K562 (cell line): Measurements from ENCODE around the gene ARHGEF10L. TPM values are rescaled to one million over a fixed set of nuclear protein-coding genes. Genes with fewer than 3 reads are reported as not detected.

Experiments
- ATAC-seq: fragments of 200-7000 bp; cut with Tn5 transposase; 3 replicates; pipeline ENCODE4 v1.9.1; 2020; ENCODE audit warnings: moderate library complexity
- BruUV-seq: library from RNA; stranded (reverse); fragments of 400-500 nt; replicated peaks from 2 replicates; lab custom pipeline; 2021; lab: Mats Ljungman, UMichigan
- CTCF ChIA-PET: fragments of 300-600 bp; formaldehyde crosslinking; extraction: SDS; loops from one replicate; lab custom pipeline; 2021; ENCODE audit warnings: low intra/inter-chr PET ratio; lab: Yijun Ruan, JAX
- POLR2A ChIA-PET: fragments of 300-600, 350-650 bp; sonication (Branson Sonifier 250); formaldehyde crosslinking; extraction: SDS; loops from one replicate; lab custom pipeline; 2021; ENCODE audit warnings: antibody characterized with exemption, inconsistent platforms; lab: Yijun Ruan, JAX
- DNase-seq, 4 experiments: peaks; one replicate each; pipeline versions ENCODE4 v3.0.0 to v3.0.0-alpha.2; 2011 to 2018; ENCODE audit warnings: low spot score in 3 of 4, mixed read lengths in 3 of 4; ENCODE audit errors: extremely low read depth in 1 of 4
- FAIRE-seq: peaks from 2 replicates; lab custom pipeline; 2011; peaks lifted over from hg19 to GRCh38; lab: Jason Lieb, UNC
- H2AFZ ChIP-seq: 2 replicates; pipeline ENCODE4 v1.6.0; 2011; ENCODE audit warnings: low read depth, low read length, control low read depth, inconsistent platforms
- H3K27ac ChIP-seq: fragments of 200-600 bp; 3 replicates; pipeline ENCODE4 v1.8.0; 2011; ENCODE audit warnings: low read depth, mild to moderate bottlenecking, control low read depth, inconsistent platforms, low read length, moderate library complexity, mixed read lengths; ENCODE audit errors: extremely low read depth
- H3K27me3 ChIP-seq, 2 experiments: fragments of 300-600 bp in 1 of 2; 2 replicates in 1 of 2; 3 replicates in 1 of 2; pipeline versions ENCODE4 v1.6.0 to v1.8.0; 2011; ENCODE audit warnings: inconsistent platforms in 2 of 2, low read length in 2 of 2, mild to moderate bottlenecking in 1 of 2, mixed read lengths in 1 of 2, moderate library complexity in 1 of 2; ENCODE audit not compliant: control insufficient read depth in 2 of 2, insufficient read depth in 2 of 2
- H3K36me3 ChIP-seq: fragments of 300-600 bp; 3 replicates; pipeline ENCODE4 v1.8.0; 2011; ENCODE audit warnings: mild to moderate bottlenecking, low read length, inconsistent platforms; ENCODE audit not compliant: control insufficient read depth, insufficient read depth
- H3K4me1 ChIP-seq, 2 experiments: fragments of 200-600 bp in 1 of 2; replicated peaks in 1 of 2; 2 replicates in 1 of 2; 3 replicates in 1 of 2; pipeline versions ENCODE4 v1.5.1 to v1.8.0; 2011; ENCODE audit warnings: inconsistent platforms in 2 of 2, low read length in 2 of 2, mild to moderate bottlenecking in 1 of 2, mixed read lengths in 1 of 2, moderate library complexity in 1 of 2; ENCODE audit not compliant: control insufficient read depth in 2 of 2, insufficient read depth in 2 of 2
- H3K4me2 ChIP-seq: 2 replicates; pipeline ENCODE4 v1.6.1; 2011; ENCODE audit warnings: low read length, control low read depth, inconsistent platforms, mixed read lengths; ENCODE audit not compliant: insufficient read depth
- H3K4me3 ChIP-seq: fragments of 200-600 bp; sonication (generic), shearing (Covaris generic); 2 replicates; pipeline ENCODE4 v1.5.1; 2016; ENCODE audit warnings: control low read depth, inconsistent platforms
- H3K79me2 ChIP-seq: fragments of 200-600 bp; 3 replicates; pipeline ENCODE4 v1.8.0; 2011; ENCODE audit warnings: low read length, inconsistent platforms; ENCODE audit not compliant: control insufficient read depth, insufficient read depth
- H3K9ac ChIP-seq, 2 experiments: 2 replicates each; pipeline versions ENCODE4 v1.6.0 to v1.6.1; 2011; ENCODE audit warnings: low read depth in 2 of 2, low read length in 2 of 2, control low read depth in 1 of 2, inconsistent platforms in 1 of 2, mild to moderate bottlenecking in 1 of 2, mixed read lengths in 1 of 2; ENCODE audit not compliant: insufficient read depth in 1 of 2
- H3K9me1 ChIP-seq: one replicate; pipeline ENCODE4 v1.6.0; 2011; ENCODE audit warnings: inconsistent platforms, mild to moderate bottlenecking, low read length, moderate library complexity; ENCODE audit not compliant: control insufficient read depth, insufficient read depth
- H3K9me3 ChIP-seq: replicated peaks from 2 replicates; pipeline ENCODE4 v1.5.1; 2011; ENCODE audit warnings: low read depth, low read length, inconsistent platforms; ENCODE audit not compliant: control insufficient read depth, insufficient read depth
- H4K20me1 ChIP-seq: replicated peaks from 2 replicates; pipeline ENCODE4 v1.6.1; 2011; ENCODE audit warnings: low read length, inconsistent platforms, mixed read lengths; ENCODE audit not compliant: control insufficient read depth, insufficient read depth
- CTCF ChIP-seq, 3 experiments: IDR thresholded peaks in 2 of 3; conservative IDR thresholded peaks in 1 of 3; 2 replicates each; pipeline ENCODE4 v1.5.1; 2011 to 2012; ENCODE audit warnings: low read length in 3 of 3, mild to moderate bottlenecking in 3 of 3, control low read depth in 2 of 3, improper control_type of control experiment in 1 of 3, inconsistent platforms in 1 of 3, low read depth in 1 of 3, mixed read lengths in 1 of 3, moderate library complexity in 1 of 3; ENCODE audit not compliant: insufficient read depth in 2 of 3
- GTF2E2 ChIP-seq: fragments of 200-800 bp; sonication (Bioruptor generic); IDR thresholded peaks from 2 replicates; pipeline ENCODE4 v1.6.1; 2016; ENCODE audit warnings: missing genetic modification characterization, missing compliant biosample characterization
- JUND ChIP-seq, 2 experiments: IDR thresholded peaks; 2 replicates in 1 of 2; 3 replicates in 1 of 2; pipeline ENCODE4 v1.6.1; 2011; ENCODE audit warnings: borderline replicate concordance in 2 of 2, low read depth in 2 of 2, low read length in 2 of 2, improper control_type of control experiment in 1 of 2, missing biosample characterization in 1 of 2, missing genetic modification characterization in 1 of 2, missing genetic modification reagents in 1 of 2
- NONO ChIP-seq, 2 experiments: fragments of 200-400 bp in 1 of 2; fragments of 450-650 bp in 1 of 2; formaldehyde crosslinking in 1 of 2; IDR thresholded peaks; 2 replicates each; pipeline ENCODE4 v1.6.1; 2017; ENCODE audit warnings: low read depth in 2 of 2, mild to moderate bottlenecking in 2 of 2, moderate library complexity in 2 of 2, low read length in 1 of 2
- SOX6 ChIP-seq: fragments of 450-650 bp; IDR thresholded peaks from 2 replicates; pipeline ENCODE4 v1.6.1; 2014; ENCODE audit warnings: mild to moderate bottlenecking
- WGBS: fragments of 100-300 bp; shearing (Covaris generic); methylation state at CpG from one replicate; pipeline ENCODE4 v1.1.6; 2016; ENCODE audit warnings: low coverage, mixed read lengths; ENCODE audit not compliant: insufficient coverage; ENCODE audit errors: missing lambda C conversion rate; 5-methylcytosine and 5-hydroxymethylcytosine counted together
- in situ Hi-C: fragments of 300-500 bp; cut with MboI; formaldehyde crosslinking; loops from 4 replicates; pipeline ENCODE4 v1.15.0; 2018; ENCODE audit warnings: inconsistent platforms, mixed read lengths
- intact Hi-C: fragments of 100-400 bp; cut with micrococcal nuclease; formaldehyde crosslinking; loops from 2 replicates; pipeline ENCODE4 v1.14.2; 2022
- polyA plus RNA-seq, 8 experiments: library from polyadenylated mRNA; depleted of rRNA in 4 of 8; stranded (reverse) in 5 of 8; unstranded in 3 of 8; fragments of >200 nt; fragmentation: Nextera tagmentation in 2 of 8; fragmentation: Illumina TruSeq in 1 of 8; extraction: Ambion mirVana in 2 of 8; extraction: Trizol in 1 of 8; gene quantifications; 2 replicates each; pipeline versions ENCODE4 v1.2.1 to v1.2.3, GENCODE V29; 2011 to 2014; ENCODE audit warnings: inconsistent platforms in 1 of 8, missing spikeins in 1 of 8
- total RNA-seq, 7 experiments: library from RNA; depleted of rRNA in 6 of 7; stranded (reverse); fragments of >200 nt in 6 of 7; fragmentation: Illumina TruSeq in 2 of 7; extraction: Trizol in 2 of 7; gene quantifications; 2 replicates each; pipeline versions ENCODE4 v1.2.1 to v1.2.3, GENCODE V29; 2011 to 2021; ENCODE audit warnings: low replicate concordance in 1 of 7

Gene ARHGEF10L
- total and polyA plus RNA-seq, 9 of the 15 experiments (the other 6 are each of a cell fraction or from before 2014, with no cell fraction given) = 0.09 to 0.13 TPM; not detected in 7

GRCh38 chr1:17611991-17612390, 72.5 kb downstream of the ARHGEF10L start:
- TF ChIP-seq SOX6 (no peak), NONO (IDR thresholded peaks at IDR 0.05; ENCODE audit: low read depth in 2 of 2, low read length in 1 of 2) (no peak), JUND (IDR thresholded peaks at IDR 0.05; ENCODE audit: borderline replicate concordance, low read depth, low read length) (no peak), JUND (tag; IDR thresholded peaks at IDR 0.05; ENCODE audit: borderline replicate concordance, low read depth, low read length) (no peak)
- TF ChIP-seq, all 486 proteins: peak for 0
- H3K36me3 ChIP-seq = no peaks in the 10 kb centered on the region
- WGBS = 0% methylated on average over 1 of the region's 1 CpG

GRCh38 chr1:17612831-17613230, 73.3 kb downstream of the ARHGEF10L start:
- Histone ChIP-seq H3K27me3 (peaks cover 25 to 76% of the 10 kb centered on the region in 2 experiments; a peak in 4 of 5 replicates), H3K9me3 (no peaks in the 10 kb centered on the region), H3K4me1 (no peaks in the 10 kb centered on the region; a peak in 1 of 5 replicates), H3K9ac (no peak overlapping the region)
- POLR2A ChIA-PET = interaction anchor here (1.9 kb wide), 1 partner anchor 19 kb away, joined by 5 read pairs; no protein-coding TSS in a partner anchor
- DNase-seq (peak in 1 of 4 experiments; percentile 11), ATAC-seq (peak; percentile 59)
- peak in 2 of 3 experiments; percentile 17 to 23; a peak in 1 of 6 replicates for TF ChIP-seq CTCF (IDR thresholded peaks at IDR 0.05 in 2 of 3, conservative IDR thresholded peaks at IDR 0.05 in 1 of 3; ENCODE audit: insufficient read depth in 2 of 3, low read depth in 1 of 3, low read length in 3 of 3)
- TF ChIP-seq GTF2E2 (tag) = no peak
- TF ChIP-seq, all 486 proteins: peak for 1
- intact Hi-C loops (no loop called here), in situ Hi-C loops (no loop called here)
- H3K9me1 ChIP-seq = no peaks in the 10 kb centered on the region
- H4K20me1 ChIP-seq = peaks cover 30% of the 10 kb centered on the region
- 1% methylated on average over 9 of the region's 10 CpGs for WGBS
- CTCF ChIA-PET = no interaction called here
- FAIRE-seq = peak; percentile 62
- no peak overlapping the region for H3K4me3 ChIP-seq
- no peaks in the 10 kb centered on the region for H3K79me2 ChIP-seq
- H3K27ac ChIP-seq = no peak overlapping the region
- H3K4me2 ChIP-seq = no peak overlapping the region
- H2AFZ ChIP-seq = no peak overlapping the region
- H3K36me3 ChIP-seq = no peaks in the 10 kb centered on the region
- no TSS peak for BruUV-seq

More at GRCh38 chr1:17611991-17612390, 72.5 kb downstream of the ARHGEF10L start:
- DNase-seq = no peak
- intact Hi-C loops (no loop called here), in situ Hi-C loops (no loop called here)
- Histone ChIP-seq H3K27ac (no peak overlapping the region), H3K4me3 (no peak overlapping the region), H3K27me3 (peaks cover 17 to 70% of the 10 kb centered on the region in 2 experiments; a peak in 4 of 5 replicates), H3K9me1 (no peaks in the 10 kb centered on the region), H4K20me1 (peaks cover 22% of the 10 kb centered on the region), H3K9me3 (no peaks in the 10 kb centered on the region), H2AFZ (no peak overlapping the region), H3K4me2 (no peak overlapping the region), H3K4me1 (no peaks in the 10 kb centered on the region; a peak in 1 of 5 replicates), H3K79me2 (no peaks in the 10 kb centered on the region), H3K9ac (no peak overlapping the region)
- POLR2A ChIA-PET = interaction anchor here (0.7 to 1.9 kb wide), 2 partner anchors 18 to 1013 kb away, joined by 3 to 5 read pairs; no protein-coding TSS in a partner anchor
- CTCF ChIA-PET = no interaction called here
- no peak for FAIRE-seq
- ATAC-seq = no peak
- BruUV-seq = no TSS peak
